HTR-8/SVneo (cell line): ENCODE results near the gene ATP5MK.
"Not testable (repeated sequence)": the region's sequence is repeated elsewhere in the genome, so short reads cannot be mapped to it uniquely, and the experiment has no call there.

Experiments used
- DNase-seq: peaks from one replicate; pipeline ENCODE4 v3.0.0; 2011; ENCODE audit warnings: low spot score, mixed read lengths; ENCODE audit not compliant: insufficient read length
- FAIRE-seq: peaks from 2 replicates; lab custom pipeline; 2011; peaks lifted over from hg19 to GRCh38; lab: Jason Lieb, UNC

ATP5MK gene, protein sequence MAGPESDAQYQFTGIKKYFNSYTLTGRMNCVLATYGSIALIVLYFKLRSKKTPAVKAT

DNA sequence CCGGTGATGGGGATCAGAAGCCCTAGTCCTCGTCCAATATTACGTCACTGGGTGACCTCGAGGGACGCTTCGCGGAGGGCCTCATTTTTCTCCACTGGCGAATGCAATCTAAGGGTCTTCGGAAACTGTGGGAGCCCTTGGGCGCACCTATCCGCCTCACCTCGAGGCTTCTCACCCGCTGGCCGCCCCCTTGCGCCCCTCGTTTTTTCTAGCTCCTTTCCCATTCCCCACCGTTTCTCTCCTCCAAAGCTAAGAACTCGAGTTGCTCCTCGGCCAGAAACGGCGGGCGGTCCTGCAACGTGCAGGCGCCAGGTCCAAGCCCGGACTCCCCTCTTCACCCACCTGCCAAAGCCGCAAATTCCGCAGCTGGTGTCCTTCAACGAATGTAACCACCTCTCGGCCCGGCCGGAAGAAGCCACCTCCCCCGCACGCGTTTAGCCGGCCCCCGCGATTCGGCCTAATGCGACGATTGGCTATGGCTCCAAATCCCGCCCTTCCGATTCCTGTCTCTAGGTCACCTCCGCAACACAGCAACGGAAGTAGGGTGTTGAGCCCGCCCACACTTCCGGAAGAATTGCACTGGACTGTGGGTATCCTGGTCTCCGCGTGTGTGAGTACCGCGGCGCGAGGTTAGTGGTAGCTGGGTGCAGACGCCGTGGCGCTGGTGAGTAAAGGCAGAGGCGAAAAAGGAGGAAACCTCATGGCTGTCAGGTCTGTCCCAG, at the start of gene ATP5MK, which contains the start of gene PDCD11:
TSS of gene ATP5MK (minus strand) at position 409 of the 722 bp plus-strand sequence. CDS start 4,018 bp downstream, outside the sequence.
TSS of gene PDCD11 (plus strand) at position 560 of the 722 bp plus-strand sequence. CDS start 1,801 bp downstream, outside the sequence.
- FAIRE-seq (peak; percentile 94), DNase-seq (peak; percentile 99)

DNA sequence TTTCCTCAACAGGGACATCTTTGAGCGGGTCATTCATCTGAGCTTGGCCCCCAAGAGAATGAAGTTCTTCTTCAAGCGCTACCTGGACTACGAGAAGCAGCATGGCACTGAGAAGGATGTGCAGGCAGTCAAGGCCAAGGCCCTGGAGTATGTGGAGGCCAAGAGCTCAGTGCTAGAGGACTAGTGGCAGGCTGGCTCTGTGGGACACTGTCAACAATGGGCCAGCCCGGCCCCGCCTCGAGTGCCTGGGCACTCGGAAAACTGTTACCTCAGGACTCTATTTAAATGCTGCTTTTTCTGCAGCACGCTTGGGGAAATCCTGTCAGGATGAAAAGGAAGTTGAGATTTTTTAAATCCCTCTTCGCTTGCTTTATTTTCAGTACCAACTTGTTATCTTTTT, 49.1 kb upstream of the ATP5MK start:
- FAIRE-seq (no peak), DNase-seq (no peak)

DNA sequence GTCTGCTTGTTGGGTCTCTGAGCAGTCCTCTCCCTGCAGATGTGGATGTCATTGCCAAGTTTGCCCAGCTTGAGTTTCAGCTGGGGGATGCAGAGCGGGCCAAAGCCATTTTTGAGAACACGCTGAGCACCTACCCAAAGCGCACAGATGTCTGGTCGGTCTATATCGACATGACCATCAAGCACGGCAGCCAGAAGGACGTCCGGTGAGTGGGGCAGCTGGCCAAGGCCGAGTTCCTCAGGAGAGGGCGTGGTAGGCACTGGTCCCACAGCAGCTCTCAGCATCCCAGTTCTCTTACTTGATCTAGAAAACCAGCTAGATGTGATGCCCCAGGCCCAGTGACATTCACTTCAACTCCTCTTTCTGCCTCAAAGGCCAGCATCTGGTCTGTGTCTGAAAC, 48.2 kb upstream of the ATP5MK start:
- no peak for FAIRE-seq
- no peak for DNase-seq

DNA sequence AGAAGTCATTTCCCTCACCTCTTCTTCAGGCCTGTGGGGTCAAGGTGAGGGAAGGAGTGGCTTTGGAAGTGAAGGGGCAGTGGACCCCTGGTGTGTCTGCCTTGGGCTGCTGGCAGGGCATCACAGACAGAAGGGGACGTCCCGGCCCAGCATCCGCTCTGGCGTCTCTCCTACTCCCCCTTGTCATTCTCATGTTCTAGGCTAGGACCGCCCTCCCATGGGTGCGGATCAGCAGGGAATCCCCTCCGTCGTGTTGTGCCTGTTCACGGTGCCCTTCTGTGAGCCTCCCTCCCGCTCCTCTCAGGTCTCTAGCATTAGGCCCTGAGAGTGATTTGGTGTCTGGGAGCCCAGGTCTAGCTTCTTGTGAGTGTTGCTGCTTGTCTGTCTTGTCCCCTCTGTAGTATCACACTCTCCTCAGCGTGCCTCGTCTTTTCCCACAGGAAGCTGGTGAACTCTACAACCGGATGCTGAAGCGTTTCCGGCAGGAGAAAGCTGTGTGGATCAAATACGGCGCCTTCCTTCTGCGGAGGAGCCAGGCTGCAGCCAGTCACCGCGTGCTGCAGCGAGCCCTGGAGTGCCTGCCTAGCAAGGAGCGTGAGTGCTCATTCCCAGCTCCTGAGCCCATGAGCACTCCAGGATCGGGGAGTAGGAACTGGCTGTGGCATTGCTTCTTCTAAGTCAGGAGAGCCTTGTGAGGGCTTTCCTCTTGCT, 47.4 kb upstream of the ATP5MK start:
- FAIRE-seq (no peak), DNase-seq (no peak)

DNA sequence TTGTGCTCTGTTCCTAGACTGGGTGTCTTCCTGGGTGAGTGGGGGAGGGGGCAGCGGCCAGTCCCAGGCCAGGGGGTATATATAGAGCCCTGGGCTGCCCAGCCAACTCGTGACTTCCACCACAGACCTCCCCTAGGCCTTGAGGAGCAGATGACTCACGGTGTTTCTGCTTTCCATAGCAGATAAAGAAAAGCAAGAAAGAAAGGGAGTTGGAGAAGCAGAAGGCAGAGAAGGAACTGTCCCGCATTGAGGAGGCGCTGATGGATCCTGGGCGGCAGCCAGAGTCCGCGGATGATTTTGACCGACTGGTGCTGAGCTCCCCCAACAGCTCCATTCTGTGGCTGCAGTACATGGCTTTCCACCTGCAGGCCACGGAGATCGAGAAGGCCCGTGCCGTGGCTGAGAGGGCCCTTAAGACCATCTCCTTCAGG, 45.8 kb upstream of the ATP5MK start:
- no peak for FAIRE-seq
- DNase-seq, result no peak

DNA sequence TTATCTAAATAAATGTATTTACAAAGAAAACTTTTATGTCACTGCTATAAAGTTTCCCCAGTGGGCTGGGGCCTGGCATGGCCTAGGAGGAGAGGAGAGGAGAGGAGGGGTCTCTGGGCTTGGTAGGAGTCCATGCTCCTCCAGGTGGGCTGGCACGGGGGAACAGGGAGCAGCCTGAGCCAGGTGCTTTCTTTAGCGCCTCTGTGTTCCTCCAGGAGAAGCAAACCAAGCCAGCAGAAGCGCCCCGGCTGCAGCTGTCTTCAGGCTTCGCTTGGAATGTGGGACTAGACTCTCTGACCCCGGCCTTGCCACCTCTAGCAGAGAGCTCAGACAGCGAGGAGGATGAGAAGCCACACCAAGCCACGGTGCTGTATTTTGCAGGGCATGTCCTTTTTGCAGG, 45.3 kb upstream of the ATP5MK start:
- DNase-seq (no peak), FAIRE-seq (no peak)

DNA sequence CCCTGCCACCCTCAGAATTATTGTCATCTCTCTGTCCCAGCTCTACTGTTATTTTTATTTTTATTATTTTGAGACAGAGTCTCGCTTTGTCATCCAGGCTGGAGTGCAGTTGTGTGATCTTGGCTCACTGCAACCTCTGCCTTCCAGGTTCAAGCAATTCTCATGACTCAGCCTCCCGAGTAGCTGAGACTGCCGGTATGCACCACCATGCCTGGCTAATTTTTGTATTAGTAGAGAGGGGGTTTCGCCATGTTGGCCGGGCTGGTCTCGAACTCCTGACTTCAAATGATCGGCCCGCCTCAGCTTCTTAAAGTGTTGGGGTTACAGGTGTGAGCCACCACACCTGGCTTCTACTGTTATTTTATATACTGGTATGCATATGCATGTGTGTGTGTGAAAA, 44.9 kb upstream of the ATP5MK start:
- FAIRE-seq, result no peak
- DNase-seq, result no peak

DNA sequence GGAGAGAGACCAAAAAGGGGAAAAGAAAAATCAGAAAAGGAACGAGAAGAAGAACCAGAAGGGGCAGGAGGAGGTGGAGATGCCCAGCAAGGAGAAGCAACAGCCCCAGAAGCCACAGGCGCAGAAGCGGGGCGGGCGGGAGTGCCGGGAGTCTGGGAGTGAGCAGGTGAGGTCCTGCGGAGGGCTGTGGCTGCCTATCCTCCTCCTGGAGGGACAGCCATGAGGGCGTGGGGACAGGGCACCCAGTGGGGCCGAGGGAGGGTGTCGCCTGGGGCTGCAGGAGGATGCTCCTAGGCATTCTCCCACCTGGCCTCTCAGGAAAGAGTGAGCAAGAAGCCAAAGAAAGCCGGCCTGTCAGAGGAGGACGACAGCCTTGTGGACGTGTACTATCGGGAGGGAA, 44.1 kb upstream of the ATP5MK start:
- FAIRE-seq (no peak), DNase-seq (no peak)

DNA sequence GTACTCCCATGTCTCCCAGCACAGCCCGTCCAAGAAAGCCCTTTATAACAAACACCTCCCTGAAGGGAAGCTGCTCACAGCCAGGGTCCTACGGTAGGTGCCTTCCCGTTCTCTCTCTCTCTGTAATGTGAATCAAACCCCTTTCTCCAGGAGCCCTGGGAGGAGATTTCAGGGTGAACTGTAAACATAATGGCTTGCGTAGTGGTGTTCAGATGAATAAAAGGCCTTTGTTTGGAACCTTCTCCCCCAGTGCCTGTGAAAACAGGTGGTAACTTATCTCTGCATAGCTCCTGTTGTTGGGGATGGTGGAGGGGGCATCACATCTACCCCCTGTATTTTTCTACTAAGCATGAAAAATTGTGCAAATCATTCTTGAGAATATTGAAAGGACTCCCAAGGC, 43.5 kb upstream of the ATP5MK start:
- no peak for DNase-seq
- no peak for FAIRE-seq

DNA sequence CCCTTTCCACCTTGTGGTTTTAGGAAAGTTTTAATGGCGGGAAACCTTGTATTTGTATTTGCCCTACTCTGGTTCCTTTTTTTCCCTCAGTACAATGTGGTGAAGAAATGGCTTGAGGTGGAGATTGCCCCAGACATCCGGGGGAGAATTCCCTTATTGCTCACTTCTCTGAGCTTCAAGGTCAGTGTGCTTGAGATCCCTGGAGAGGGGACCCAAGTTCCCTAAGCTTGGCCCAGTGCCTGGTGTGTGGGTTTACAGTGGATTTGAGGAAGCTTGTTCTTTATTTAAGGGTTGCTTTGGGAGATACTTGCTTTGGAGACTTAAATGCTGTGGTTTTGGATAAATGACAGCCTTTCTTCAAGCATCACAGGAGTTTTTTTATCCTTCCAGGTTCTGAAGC, 37.6 kb upstream of the ATP5MK start:
- DNase-seq (no peak), FAIRE-seq (no peak)

DNA sequence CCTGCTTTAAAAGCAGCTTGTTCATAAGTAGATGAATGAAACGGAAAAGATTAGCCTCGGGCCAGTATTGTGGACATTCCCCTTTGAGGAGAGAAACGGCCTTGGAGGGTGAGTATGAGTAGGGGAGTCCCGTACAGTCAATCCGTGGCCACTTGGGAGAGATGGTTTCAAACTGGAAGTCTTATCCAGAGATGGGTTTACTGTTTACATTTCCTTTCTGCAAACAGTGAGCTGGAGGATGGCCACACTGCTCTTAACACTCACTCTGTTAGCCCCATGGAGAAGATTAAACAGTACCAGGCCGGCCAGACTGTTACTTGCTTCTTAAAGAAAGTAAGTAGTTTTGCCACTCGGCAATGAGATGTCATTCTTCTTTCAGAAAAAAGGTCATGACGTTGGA, 35.6 kb upstream of the ATP5MK start:
- FAIRE-seq (no peak), DNase-seq (no peak)

DNA sequence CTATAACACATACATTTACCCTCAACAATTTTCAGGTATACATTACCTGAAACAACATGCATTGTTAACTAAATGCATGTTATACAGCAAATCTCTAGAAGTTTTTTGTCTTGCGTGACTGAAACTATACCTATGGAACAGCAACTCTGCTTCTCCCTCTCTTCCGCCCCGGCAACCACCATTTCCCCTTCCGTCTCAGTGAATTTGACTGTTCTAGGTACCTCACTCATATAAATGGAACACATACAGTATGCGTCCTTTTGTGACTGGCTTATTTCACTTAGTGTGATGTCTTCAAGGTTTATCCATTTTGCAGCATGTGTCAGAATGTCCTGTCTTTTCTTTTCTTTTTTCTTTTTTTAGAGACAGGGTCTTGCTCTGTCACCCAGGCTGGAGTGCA, 33.4 kb upstream of the ATP5MK start:
- DNase-seq (no peak), FAIRE-seq (no peak)

DNA sequence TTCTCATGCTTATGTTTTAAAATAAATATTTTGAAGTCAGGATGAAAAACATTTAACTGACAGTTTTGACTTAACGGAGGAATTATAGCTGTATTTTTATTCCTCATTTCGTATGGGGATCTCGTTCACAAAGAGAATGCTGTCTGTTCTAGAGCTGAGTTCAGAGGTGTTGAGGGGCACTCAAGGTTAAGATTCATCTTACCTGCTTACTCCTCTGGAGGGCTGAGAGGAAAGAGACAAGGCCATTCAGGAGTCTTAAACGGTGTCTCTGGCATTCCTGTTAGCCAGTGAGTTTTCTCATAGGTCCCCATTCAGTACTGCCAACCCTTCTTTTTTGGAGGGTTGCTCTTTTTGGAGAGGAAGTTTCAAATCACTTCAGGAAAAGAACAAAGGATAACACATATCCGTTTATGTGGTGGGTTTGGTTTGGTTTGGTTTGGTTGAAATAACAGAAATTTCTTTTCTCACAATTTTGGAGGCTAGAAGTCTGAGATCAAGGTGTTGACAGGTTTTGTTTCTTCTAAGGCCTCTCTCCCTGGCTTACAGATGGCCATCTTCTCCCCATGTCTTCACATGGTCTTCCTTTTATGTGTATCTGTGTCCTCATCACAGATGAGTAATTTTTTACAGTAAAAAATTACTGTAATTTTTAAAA, 32.8 kb upstream of the ATP5MK start:
- DNase-seq (no peak), FAIRE-seq (no peak)

DNA sequence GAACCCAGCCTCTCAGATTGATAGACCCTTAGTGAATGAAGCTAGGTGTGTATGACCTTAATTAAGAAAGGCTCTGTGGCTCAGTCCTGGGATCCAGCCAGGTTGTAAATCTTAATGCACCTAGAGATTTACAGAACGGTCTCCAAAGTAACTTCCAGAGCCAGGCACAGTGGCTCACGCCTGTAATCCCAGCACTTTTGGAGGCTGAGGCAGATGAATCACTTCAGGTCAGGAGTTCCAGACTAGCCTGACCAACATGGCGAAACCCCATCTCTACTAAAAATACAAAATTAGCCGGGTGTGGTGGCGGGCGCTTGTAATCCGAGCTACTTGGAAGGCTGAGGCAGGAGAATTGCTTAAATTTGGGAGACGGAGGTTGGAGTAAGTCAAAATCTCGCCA, 31.6 kb upstream of the ATP5MK start:
- FAIRE-seq (no peak), DNase-seq (no peak)

DNA sequence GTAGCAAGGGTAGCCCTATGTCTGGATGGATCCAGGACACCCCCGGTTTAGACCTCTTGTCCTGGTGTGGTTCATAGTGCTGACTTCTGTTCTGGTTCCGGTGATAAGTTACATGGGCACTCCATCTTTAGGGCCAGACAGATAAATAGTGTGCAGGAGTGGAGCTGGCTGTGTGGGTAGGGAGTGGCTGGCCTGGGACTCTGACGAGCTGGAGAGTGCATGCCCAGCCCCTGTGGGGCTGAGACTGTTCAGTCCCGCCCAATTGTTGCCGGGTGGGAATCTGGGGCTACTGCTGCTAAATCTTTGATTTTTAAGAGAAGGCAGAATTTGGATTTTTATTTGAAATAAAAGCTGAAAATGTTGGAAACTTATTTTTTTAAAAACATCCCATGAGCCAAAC, 27.5 kb upstream of the ATP5MK start:
- DNase-seq, result no peak
- FAIRE-seq, result no peak

DNA sequence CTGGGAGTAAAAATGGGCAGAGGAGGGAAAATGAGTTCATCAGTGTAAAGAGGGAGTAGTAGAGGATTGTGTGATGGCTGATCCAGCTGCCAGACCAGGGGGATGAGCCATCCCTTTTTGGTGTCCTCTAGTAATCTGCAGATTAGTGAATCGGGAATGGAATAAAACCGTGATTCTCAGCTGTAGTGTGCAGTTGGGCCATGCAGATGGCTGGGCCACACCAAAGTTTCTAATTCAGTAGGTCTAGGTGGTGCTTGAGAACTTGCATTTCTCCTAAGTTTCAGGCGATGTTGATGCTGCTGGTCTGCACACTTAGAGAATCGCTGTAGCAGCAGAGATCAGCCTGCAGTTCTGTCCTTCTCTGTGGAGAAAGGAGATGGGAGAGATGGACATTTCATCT, 22.8 kb upstream of the ATP5MK start:
- no peak for DNase-seq
- FAIRE-seq, result no peak

DNA sequence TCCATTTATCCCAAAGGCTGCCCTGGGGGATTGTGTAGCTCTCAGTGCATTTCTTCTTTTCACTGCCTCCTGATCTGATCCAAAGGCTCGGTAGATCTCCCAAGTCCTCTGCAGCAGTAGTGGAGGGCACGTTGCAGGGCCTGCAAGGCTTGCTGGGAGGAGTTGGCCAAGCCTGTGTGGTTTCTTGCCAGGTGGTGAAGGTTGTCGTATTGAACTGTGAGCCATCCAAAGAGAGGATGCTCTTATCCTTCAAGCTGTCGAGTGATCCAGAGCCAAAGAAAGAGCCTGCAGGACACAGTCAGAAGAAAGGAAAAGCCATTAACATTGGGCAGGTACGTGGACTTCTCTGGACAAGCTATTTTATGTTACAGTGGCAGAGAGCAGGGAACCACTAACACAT, 21.3 kb upstream of the ATP5MK start:
- FAIRE-seq, result no peak
- no peak for DNase-seq

DNA sequence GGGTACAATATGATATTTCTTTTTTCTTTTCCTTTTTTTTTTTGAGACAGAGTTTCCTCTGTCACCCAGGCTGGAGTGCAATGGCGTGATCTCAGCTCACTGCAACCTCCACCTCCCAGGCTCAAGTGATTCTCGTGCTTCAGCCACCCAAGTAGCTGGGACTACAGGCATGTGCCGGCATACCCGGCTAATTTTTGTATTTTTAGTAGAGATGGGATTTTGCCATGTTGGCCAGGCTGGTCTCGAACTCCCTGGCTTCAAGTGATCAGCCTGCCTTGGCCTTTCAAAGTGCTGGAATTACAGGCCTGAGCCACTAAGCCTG, 20.8 kb upstream of the ATP5MK start:
- FAIRE-seq, DNase-seq: not testable (repeated sequence)

DNA sequence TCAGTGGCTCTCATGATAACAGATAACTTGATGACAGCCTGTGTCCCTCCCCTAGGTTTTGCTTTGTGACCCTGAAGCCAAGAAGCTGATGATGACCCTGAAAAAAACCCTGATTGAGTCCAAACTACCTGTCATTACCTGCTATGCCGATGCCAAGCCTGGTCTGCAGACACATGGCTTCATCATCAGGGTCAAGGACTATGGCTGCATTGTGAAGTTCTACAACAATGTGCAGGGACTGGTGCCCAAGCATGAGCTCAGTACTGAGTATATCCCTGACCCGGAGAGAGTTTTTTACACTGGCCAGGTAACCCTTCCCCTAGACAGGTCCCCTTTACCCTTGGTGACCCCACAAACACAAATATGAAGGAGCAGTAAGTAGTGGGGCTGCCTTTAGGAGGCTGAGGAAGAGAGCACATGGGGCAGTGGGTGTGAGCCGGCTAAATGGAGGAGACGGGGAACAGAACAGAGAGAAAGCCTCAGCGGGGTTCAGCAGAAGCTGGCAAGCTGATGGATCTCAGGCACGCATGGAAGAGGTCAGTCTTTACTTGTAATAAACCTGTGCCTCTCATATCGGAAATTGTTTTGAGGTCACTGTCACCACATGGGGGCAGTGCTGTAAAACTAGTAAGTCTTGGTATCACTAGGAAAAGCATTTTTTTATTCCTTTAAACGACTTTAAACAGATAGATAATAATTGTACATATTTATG, 20.3 kb upstream of the ATP5MK start:
- FAIRE-seq (no peak), DNase-seq (peak; percentile 59)

DNA sequence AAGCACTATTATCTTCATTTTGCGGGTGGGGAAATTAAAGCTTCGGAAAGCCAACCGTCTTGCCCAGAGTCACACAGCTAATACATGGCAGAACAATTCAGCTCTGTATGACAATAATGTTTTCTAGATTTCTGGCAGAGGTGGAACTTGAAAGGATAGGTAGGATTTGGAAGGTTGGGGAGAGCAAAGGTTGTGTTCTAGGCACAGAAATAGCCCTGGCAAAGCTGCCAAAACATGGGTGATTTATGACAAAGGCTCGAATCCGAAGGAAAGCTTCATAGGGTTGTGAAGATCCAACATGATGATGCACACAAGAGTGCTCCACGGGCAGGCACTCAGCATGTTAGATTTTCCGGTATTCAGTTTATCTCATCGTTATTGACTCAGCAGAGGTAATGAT, 19.3 kb upstream of the ATP5MK start:
- FAIRE-seq (no peak), DNase-seq (no peak)

DNA sequence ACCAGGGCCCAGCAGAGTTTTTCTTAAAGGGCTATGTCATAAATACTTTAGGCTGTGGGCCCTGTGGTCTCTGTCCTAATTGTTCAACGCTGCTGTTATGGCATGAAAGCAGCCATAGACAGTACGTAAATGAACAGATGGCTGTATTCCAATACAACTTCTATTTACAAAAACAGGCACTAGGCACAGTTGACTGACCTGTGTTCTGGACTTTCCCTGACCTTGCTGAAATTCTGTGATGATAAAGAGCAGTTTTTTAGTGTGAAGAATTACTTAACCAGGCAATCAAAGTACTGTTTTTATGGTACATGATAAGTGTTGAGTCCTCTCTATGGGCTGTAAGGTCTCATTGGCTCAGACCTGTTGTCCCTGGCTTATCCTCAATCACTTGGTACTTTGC, 17.3 kb upstream of the ATP5MK start:
- no peak for DNase-seq
- no peak for FAIRE-seq
